NT2/D1 (cell line): Measurements from ENCODE around the gene AQR.

ENCODE experiments used
- SUZ12 ChIP-seq: IDR thresholded peaks from 2 replicates; pipeline ENCODE4 v1.6.1; 2011; ENCODE audit not compliant: insufficient read length, insufficient read depth; ENCODE audit errors: extremely low read depth
- YY1 ChIP-seq: IDR thresholded peaks from 2 replicates; pipeline ENCODE4 v1.6.1; 2011; ENCODE audit not compliant: insufficient read length, insufficient read depth
- ZNF274 ChIP-seq: IDR thresholded peaks from 2 replicates; pipeline ENCODE4 v1.6.1; 2011; ENCODE audit warnings: mild to moderate bottlenecking, low read depth, low read length

DNA sequence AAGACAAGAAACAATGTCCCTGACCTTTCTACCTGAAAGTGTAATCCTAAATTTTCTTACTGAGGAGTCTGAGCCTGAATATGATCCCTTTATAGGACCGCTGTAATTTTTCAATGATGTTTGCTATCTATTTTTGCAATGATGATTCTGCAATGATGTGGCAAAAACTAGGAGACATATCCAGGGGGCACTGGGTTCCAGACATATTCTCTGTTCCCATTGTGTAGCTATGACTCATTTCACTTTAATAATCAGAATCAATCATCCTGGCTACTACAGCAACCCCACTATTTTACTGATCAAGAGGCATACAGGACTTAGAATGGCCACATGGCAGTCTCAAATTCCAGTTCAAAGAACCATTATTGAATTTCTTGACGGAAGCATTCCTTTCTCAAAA, 85.9 kb downstream of the AQR start:
- no peak for TF ChIP-seq ZNF274
- TF ChIP-seq YY1 = no peak
- no peak for TF ChIP-seq SUZ12
